ENCODE results near the gene C1orf21. TPM values are rescaled to one million over a fixed set of nuclear protein-coding genes. Genes with fewer than 3 reads are reported as not detected.

The C1orf21 gene
- total RNA-seq, 2 donors from 2014 or later: 8.3 to 10.2 TPM

- ATAC-seq (no peak), DNase-seq (no peak)
- WGBS, 2 donors: 80 to 95% methylated on average over 1 of the region's 1 CpG
- Histone ChIP-seq H3K27me3 (no peaks in the 10 kb centered on the region), H3K27ac (no peak overlapping the region), H3K36me3 (replicated peaks in 1 of 2; ENCODE audit: insufficient read depth in 1 of 2, low read depth in 2 of 2) (no peaks in the 10 kb centered on the region), H3K4me3 (no peak overlapping the region), H3K4me1 (no peaks in the 10 kb centered on the region), H3K9me3 (no peaks in the 10 kb centered on the region)
- intact Hi-C loops (cut with DNase I): no loop called here
- no peak for TF ChIP-seq CTCF (IDR thresholded peaks at IDR 0.05)
- TF ChIP-seq POLR2A (IDR thresholded peaks at IDR 0.05): no peak
Measured at GRCh38 chr1:184552446-184552845, 165.6 kb downstream of the C1orf21 start.

GRCh38 chr1:184553845-184554244, 167.0 kb downstream of the C1orf21 start:
- ATAC-seq (no peak), DNase-seq (no peak)
- H3K4me1 ChIP-seq: no peaks in the 10 kb centered on the region
- 70 to 74% methylated on average over 2 of the region's 2 CpGs for WGBS, 2 donors
- no peaks in the 10 kb centered on the region for H3K27me3 ChIP-seq
- H3K27ac ChIP-seq: no peak overlapping the region
- intact Hi-C loops (cut with DNase I): no loop called here
- H3K36me3 ChIP-seq (replicated peaks in 1 of 2; ENCODE audit: insufficient read depth in 1 of 2, low read depth in 2 of 2): no peaks in the 10 kb centered on the region
- TF ChIP-seq POLR2A (IDR thresholded peaks at IDR 0.05): no peak
- no peak for TF ChIP-seq CTCF (IDR thresholded peaks at IDR 0.05)
- H3K4me3 ChIP-seq: no peak overlapping the region
- no peaks in the 10 kb centered on the region for H3K9me3 ChIP-seq

GRCh38 chr1:184555665-184556641, 169.1 kb downstream of the C1orf21 start:
- ATAC-seq: no peak
- WGBS, 2 donors: 89 to 92% methylated on average over 7 of the region's 7 CpGs
- no peak overlapping the region for H3K4me3 ChIP-seq
- intact Hi-C loops (cut with DNase I): no loop called here
- H3K27me3 ChIP-seq: no peaks in the 10 kb centered on the region
- H3K9me3 ChIP-seq: no peaks in the 10 kb centered on the region
- DNase-seq: no peak
- H3K27ac ChIP-seq: no peak overlapping the region
- H3K4me1 ChIP-seq: no peaks in the 10 kb centered on the region
- TF ChIP-seq POLR2A (IDR thresholded peaks at IDR 0.05): no peak
- TF ChIP-seq CTCF (IDR thresholded peaks at IDR 0.05): no peak
- H3K36me3 ChIP-seq (replicated peaks in 1 of 2; ENCODE audit: insufficient read depth in 1 of 2, low read depth in 2 of 2): no peaks in the 10 kb centered on the region

GRCh38 chr1:184556665-184557064, 169.8 kb downstream of the C1orf21 start:
- Histone ChIP-seq H3K9me3 (no peaks in the 10 kb centered on the region), H3K4me1 (no peaks in the 10 kb centered on the region), H3K36me3 (replicated peaks in 1 of 2; ENCODE audit: insufficient read depth in 1 of 2, low read depth in 2 of 2) (no peaks in the 10 kb centered on the region), H3K27ac (no peak overlapping the region), H3K4me3 (no peak overlapping the region), H3K27me3 (no peaks in the 10 kb centered on the region)
- intact Hi-C loops (cut with DNase I): no loop called here
- DNase-seq: no peak
- 64 to 75% methylated on average over 2 of the region's 2 CpGs for WGBS, 2 donors
- no peak for ATAC-seq
- TF ChIP-seq CTCF (IDR thresholded peaks at IDR 0.05) (no peak), POLR2A (IDR thresholded peaks at IDR 0.05) (no peak)

All from body of pancreas (tissue), 4 donors.